ENCODE data around the gene GLB1L2.

GLB1L2 gene

GRCh38 chr11:134392953-134393615 lies 61.3 kb downstream of the GLB1L2 start:
- no peaks in the 10 kb centered on the region for H3K36me3 ChIP-seq (ENCODE audit: control insufficient read depth, insufficient read depth, low read length)
- no peak for DNase-seq
- no peak overlapping the region for H3K27ac ChIP-seq (ENCODE audit: insufficient read depth, low read length, poor library complexity, severe bottlenecking)
- no peaks in the 10 kb centered on the region for H3K9me3 ChIP-seq (ENCODE audit: control insufficient read depth, low read length)
- no peaks in the 10 kb centered on the region for H3K4me1 ChIP-seq (ENCODE audit: control insufficient read depth, insufficient read depth, low read length, poor library complexity, severe bottlenecking)
- H3K4me3 ChIP-seq (ENCODE audit: insufficient read depth, low read depth, low read length, poor library complexity, severe bottlenecking): no peak overlapping the region
- H3K27me3 ChIP-seq (replicated peaks; ENCODE audit: control insufficient read depth, insufficient read depth, low read length, poor library complexity, severe bottlenecking): no peaks in the 10 kb centered on the region

- Histone ChIP-seq H3K4me1 (ENCODE audit: control insufficient read depth, insufficient read depth, low read length, poor library complexity, severe bottlenecking) (no peaks in the 10 kb centered on the region), H3K9me3 (ENCODE audit: control insufficient read depth, low read length) (no peaks in the 10 kb centered on the region), H3K36me3 (ENCODE audit: control insufficient read depth, insufficient read depth, low read length) (no peaks in the 10 kb centered on the region), H3K27ac (ENCODE audit: insufficient read depth, low read length, poor library complexity, severe bottlenecking) (no peak overlapping the region), H3K27me3 (replicated peaks; ENCODE audit: control insufficient read depth, insufficient read depth, low read length, poor library complexity, severe bottlenecking) (no peaks in the 10 kb centered on the region), H3K4me3 (ENCODE audit: insufficient read depth, low read depth, low read length, poor library complexity, severe bottlenecking) (no peak overlapping the region)
- no peak for DNase-seq
Measured at GRCh38 chr11:134393638-134394037, 61.9 kb downstream of the GLB1L2 start.

DNA sequence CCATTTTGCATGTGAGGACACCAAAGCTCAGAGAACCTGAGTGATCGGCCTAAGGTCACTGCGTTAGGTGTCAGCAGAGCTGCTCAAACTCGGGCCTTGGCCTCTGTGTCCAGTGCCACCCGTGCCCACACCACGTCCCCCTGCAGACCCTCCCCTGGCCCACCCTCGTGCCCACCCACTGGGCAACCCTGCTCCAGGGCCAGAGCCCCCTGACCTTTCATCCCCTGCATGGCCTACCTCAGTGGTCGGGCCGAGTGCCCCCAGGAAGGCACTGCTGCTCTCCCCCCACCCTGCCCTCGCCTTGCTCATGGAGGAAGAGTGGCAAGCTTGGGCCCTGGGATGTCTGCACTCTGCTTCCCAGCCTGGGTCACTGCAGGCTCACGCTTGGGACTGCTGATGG lies 62.5 kb downstream of the GLB1L2 start:
- no peak overlapping the region for H3K4me3 ChIP-seq (ENCODE audit: insufficient read depth, low read depth, low read length, poor library complexity, severe bottlenecking)
- no peak overlapping the region for H3K27ac ChIP-seq (ENCODE audit: insufficient read depth, low read length, poor library complexity, severe bottlenecking)
- DNase-seq: no peak
- H3K4me1 ChIP-seq (ENCODE audit: control insufficient read depth, insufficient read depth, low read length, poor library complexity, severe bottlenecking): no peaks in the 10 kb centered on the region
- no peaks in the 10 kb centered on the region for H3K9me3 ChIP-seq (ENCODE audit: control insufficient read depth, low read length)
- no peaks in the 10 kb centered on the region for H3K36me3 ChIP-seq (ENCODE audit: control insufficient read depth, insufficient read depth, low read length)
- H3K27me3 ChIP-seq (replicated peaks; ENCODE audit: control insufficient read depth, insufficient read depth, low read length, poor library complexity, severe bottlenecking): no peaks in the 10 kb centered on the region

GRCh38 chr11:134395002-134395401 lies 63.2 kb downstream of the GLB1L2 start:
- no peaks in the 10 kb centered on the region for H3K9me3 ChIP-seq (ENCODE audit: control insufficient read depth, low read length)
- no peaks in the 10 kb centered on the region for H3K36me3 ChIP-seq (ENCODE audit: control insufficient read depth, insufficient read depth, low read length)
- no peaks in the 10 kb centered on the region for H3K27me3 ChIP-seq (replicated peaks; ENCODE audit: control insufficient read depth, insufficient read depth, low read length, poor library complexity, severe bottlenecking)
- no peak overlapping the region for H3K4me3 ChIP-seq (ENCODE audit: insufficient read depth, low read depth, low read length, poor library complexity, severe bottlenecking)
- H3K27ac ChIP-seq (ENCODE audit: insufficient read depth, low read length, poor library complexity, severe bottlenecking): no peak overlapping the region
- DNase-seq: no peak
- H3K4me1 ChIP-seq (ENCODE audit: control insufficient read depth, insufficient read depth, low read length, poor library complexity, severe bottlenecking): no peaks in the 10 kb centered on the region

DNA sequence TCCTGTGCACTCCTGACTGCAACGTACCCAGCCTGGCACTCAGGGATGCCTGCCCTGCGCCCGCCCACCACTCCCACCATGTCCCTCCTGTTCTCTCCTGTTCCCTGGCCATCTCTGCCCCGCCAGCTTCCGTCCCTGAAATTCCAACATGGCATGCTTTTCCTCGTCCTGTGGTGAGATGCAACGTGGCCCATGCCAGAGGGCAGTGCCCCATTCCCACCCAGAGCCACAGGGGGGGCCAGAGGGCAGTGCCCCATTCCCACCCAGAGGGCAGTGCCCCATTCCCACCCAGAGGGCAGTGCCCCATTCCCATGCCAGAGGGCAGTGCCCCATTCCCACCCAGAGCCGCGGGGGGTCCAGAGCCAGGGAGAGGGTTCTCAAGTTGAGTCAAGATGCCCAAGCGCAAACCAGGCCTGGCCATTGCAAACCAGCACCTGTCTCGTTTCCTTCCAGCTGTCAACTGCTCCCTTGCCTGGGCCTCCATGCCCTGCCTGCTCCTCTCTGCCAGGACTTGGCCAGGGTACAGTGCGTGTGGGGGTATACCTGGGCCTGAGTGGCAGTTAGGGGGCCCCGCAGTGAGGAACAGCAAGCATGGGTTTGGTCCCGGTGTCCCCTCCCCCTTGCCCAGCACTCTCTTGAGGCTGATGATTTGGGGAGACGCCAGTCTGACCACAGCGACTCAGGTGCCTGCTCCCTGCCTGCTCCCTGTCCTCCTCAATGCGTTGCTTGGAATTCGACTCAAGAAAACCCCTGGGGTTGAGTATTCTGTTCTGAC lies 65.7 kb downstream of the GLB1L2 start:
- H3K27me3 ChIP-seq (replicated peaks; ENCODE audit: control insufficient read depth, insufficient read depth, low read length, poor library complexity, severe bottlenecking): no peaks in the 10 kb centered on the region
- no peaks in the 10 kb centered on the region for H3K36me3 ChIP-seq (ENCODE audit: control insufficient read depth, insufficient read depth, low read length)
- H3K9me3 ChIP-seq (ENCODE audit: control insufficient read depth, low read length): no peaks in the 10 kb centered on the region
- no peak for DNase-seq
- H3K27ac ChIP-seq (ENCODE audit: insufficient read depth, low read length, poor library complexity, severe bottlenecking): no peak overlapping the region
- H3K4me1 ChIP-seq (ENCODE audit: control insufficient read depth, insufficient read depth, low read length, poor library complexity, severe bottlenecking): no peaks in the 10 kb centered on the region
- H3K4me3 ChIP-seq (ENCODE audit: insufficient read depth, low read depth, low read length, poor library complexity, severe bottlenecking): no peak overlapping the region

DNA sequence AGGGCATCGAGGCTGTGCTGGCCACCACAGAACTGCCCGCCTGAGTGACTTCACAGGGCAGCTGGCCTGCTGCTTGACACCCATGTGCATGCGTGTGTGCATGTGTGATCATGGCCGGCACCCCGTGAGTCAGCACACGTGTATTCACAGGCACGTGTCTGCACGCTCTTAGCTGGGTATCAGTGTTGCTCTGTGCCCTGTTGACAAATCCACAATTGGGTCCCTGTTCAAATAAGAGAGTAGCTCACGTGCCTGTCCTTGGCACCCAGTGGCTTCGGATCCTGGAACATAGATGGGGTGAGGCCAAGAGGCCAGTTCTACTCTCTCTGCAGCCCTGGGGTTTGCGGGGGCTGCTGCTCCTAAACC lies 66.3 kb downstream of the GLB1L2 start:
- Histone ChIP-seq H3K36me3 (ENCODE audit: control insufficient read depth, insufficient read depth, low read length) (no peaks in the 10 kb centered on the region), H3K27me3 (replicated peaks; ENCODE audit: control insufficient read depth, insufficient read depth, low read length, poor library complexity, severe bottlenecking) (no peaks in the 10 kb centered on the region), H3K4me1 (ENCODE audit: control insufficient read depth, insufficient read depth, low read length, poor library complexity, severe bottlenecking) (no peaks in the 10 kb centered on the region), H3K27ac (ENCODE audit: insufficient read depth, low read length, poor library complexity, severe bottlenecking) (no peak overlapping the region), H3K4me3 (ENCODE audit: insufficient read depth, low read depth, low read length, poor library complexity, severe bottlenecking) (no peak overlapping the region), H3K9me3 (ENCODE audit: control insufficient read depth, low read length) (no peaks in the 10 kb centered on the region)
- DNase-seq: no peak

- H3K27me3 ChIP-seq (replicated peaks; ENCODE audit: control insufficient read depth, insufficient read depth, low read length, poor library complexity, severe bottlenecking): no peaks in the 10 kb centered on the region
- H3K27ac ChIP-seq (ENCODE audit: insufficient read depth, low read length, poor library complexity, severe bottlenecking): no peak overlapping the region
- no peaks in the 10 kb centered on the region for H3K36me3 ChIP-seq (ENCODE audit: control insufficient read depth, insufficient read depth, low read length)
- H3K9me3 ChIP-seq (ENCODE audit: control insufficient read depth, low read length): no peaks in the 10 kb centered on the region
- no peak for DNase-seq
- no peak overlapping the region for H3K4me3 ChIP-seq (ENCODE audit: insufficient read depth, low read depth, low read length, poor library complexity, severe bottlenecking)
- H3K4me1 ChIP-seq (ENCODE audit: control insufficient read depth, insufficient read depth, low read length, poor library complexity, severe bottlenecking): no peaks in the 10 kb centered on the region
Measured at GRCh38 chr11:134398644-134399292, 67.0 kb downstream of the GLB1L2 start.

GRCh38 chr11:134399293-134399654 lies 67.5 kb downstream of the GLB1L2 start:
- Histone ChIP-seq H3K4me1 (ENCODE audit: control insufficient read depth, insufficient read depth, low read length, poor library complexity, severe bottlenecking) (no peaks in the 10 kb centered on the region), H3K4me3 (ENCODE audit: insufficient read depth, low read depth, low read length, poor library complexity, severe bottlenecking) (no peak overlapping the region), H3K27me3 (replicated peaks; ENCODE audit: control insufficient read depth, insufficient read depth, low read length, poor library complexity, severe bottlenecking) (no peaks in the 10 kb centered on the region), H3K9me3 (ENCODE audit: control insufficient read depth, low read length) (no peaks in the 10 kb centered on the region), H3K27ac (ENCODE audit: insufficient read depth, low read length, poor library complexity, severe bottlenecking) (no peak overlapping the region), H3K36me3 (ENCODE audit: control insufficient read depth, insufficient read depth, low read length) (no peaks in the 10 kb centered on the region)
- DNase-seq: no peak

DNA sequence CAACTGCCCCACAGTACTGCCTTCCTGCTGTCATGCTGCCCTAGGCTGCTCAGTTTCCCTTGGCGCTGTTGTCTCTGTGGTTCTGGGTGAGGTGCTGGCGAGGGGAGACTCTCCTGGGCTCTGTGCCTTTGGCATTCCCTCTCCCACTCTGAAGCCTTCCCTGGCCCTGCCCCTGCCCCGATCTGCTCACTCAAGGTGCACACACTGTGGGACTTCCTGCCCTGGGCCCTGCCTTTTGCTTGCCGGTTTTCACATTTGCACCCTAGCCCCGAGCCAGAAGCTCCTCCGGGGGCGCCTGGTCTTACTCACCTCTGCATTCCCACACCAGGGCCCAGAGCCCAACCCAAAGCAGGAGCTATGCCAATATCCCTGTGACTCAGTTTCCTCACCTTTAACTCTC lies 68.2 kb downstream of the GLB1L2 start:
- Histone ChIP-seq H3K4me3 (ENCODE audit: insufficient read depth, low read depth, low read length, poor library complexity, severe bottlenecking) (no peak overlapping the region), H3K4me1 (ENCODE audit: control insufficient read depth, insufficient read depth, low read length, poor library complexity, severe bottlenecking) (no peaks in the 10 kb centered on the region)
- no peak for DNase-seq

More for the DNA sequence above, 68.2 kb downstream of the GLB1L2 start:
- Histone ChIP-seq H3K27ac (ENCODE audit: insufficient read depth, low read length, poor library complexity, severe bottlenecking) (no peak overlapping the region), H3K9me3 (ENCODE audit: control insufficient read depth, low read length) (no peaks in the 10 kb centered on the region), H3K27me3 (replicated peaks; ENCODE audit: control insufficient read depth, insufficient read depth, low read length, poor library complexity, severe bottlenecking) (no peaks in the 10 kb centered on the region), H3K36me3 (ENCODE audit: control insufficient read depth, insufficient read depth, low read length) (no peaks in the 10 kb centered on the region)
